ENCODE results near the gene CIPC.

DNA sequence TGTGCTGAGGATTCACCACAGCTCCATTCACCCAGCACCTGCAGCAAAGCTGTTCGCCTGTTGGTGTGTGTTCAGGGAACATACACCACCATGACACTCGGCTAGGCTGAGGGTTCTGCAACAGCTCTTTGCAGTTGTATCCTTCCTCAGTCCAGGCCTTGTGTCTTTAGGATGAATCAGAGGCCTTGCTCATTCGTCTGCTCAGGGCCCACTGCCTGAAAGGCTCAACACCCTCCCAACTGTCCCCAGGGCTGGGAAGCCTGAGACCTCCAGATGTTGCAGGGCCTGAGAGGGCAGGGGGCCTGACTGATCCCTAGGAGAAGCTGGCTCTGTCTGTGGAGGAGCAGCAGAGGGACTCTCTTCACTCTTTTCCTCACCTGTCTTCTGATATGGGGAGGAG, 32.3 kb downstream of the CIPC start:
- TF ChIP-seq SMARCC2 (IDR thresholded peaks at IDR 0.05), result no peak
- TF ChIP-seq RBAK (CRISPR knock-in tag; IDR thresholded peaks at IDR 0.05), result no peak
- TF ChIP-seq, protein P1, sequence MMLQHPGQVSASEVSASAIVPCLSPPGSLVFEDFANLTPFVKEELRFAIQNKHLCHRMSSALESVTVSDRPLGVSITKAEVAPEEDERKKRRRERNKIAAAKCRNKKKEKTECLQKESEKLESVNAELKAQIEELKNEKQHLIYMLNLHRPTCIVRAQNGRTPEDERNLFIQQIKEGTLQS (CRISPR knock-in tag; IDR thresholded peaks at IDR 0.05), result no peak
- TF ChIP-seq, protein P2, sequence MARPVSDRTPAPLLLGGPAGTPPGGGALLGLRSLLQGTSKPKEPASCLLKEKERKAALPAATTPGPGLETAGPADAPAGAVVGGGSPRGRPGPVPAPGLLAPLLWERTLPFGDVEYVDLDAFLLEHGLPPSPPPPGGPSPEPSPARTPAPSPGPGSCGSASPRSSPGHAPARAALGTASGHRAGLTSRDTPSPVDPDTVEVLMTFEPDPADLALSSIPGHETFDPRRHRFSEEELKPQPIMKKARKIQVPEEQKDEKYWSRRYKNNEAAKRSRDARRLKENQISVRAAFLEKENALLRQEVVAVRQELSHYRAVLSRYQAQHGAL (CRISPR knock-in tag; IDR thresholded peaks at IDR 0.05; ENCODE audit: not compliant biosample characterization), result no peak
- TF ChIP-seq TCF7 (IDR thresholded peaks at IDR 0.05; ENCODE audit: low read depth), result no peak
- TF ChIP-seq SRSF9 (IDR thresholded peaks at IDR 0.05; ENCODE audit: borderline replicate concordance, insufficient read depth, low read depth, low read length, poor library complexity, severe bottlenecking), result no peak
- TF ChIP-seq, protein P3, sequence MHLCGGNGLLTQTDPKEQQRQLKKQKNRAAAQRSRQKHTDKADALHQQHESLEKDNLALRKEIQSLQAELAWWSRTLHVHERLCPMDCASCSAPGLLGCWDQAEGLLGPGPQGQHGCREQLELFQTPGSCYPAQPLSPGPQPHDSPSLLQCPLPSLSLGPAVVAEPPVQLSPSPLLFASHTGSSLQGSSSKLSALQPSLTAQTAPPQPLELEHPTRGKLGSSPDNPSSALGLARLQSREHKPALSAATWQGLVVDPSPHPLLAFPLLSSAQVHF (CRISPR knock-in tag; IDR thresholded peaks at IDR 0.05), result no peak
- no peak for TF ChIP-seq ZNF296 (CRISPR knock-in tag; conservative IDR thresholded peaks at IDR 0.05)
- no peak for TF ChIP-seq TCF12 (IDR thresholded peaks at IDR 0.05)
- TF ChIP-seq TCF12 (CRISPR knock-in tag; IDR thresholded peaks at IDR 0.05), result no peak
- no peak for TF ChIP-seq ZMYM3 (CRISPR knock-in tag; IDR thresholded peaks at IDR 0.05)
- no peak for TF ChIP-seq NFIB (CRISPR knock-in tag; IDR thresholded peaks at IDR 0.05; ENCODE audit: borderline replicate concordance)
- no peak for TF ChIP-seq MATR3 (CRISPR knock-in tag; IDR thresholded peaks at IDR 0.05)
- TF ChIP-seq MEF2D (CRISPR knock-in tag; IDR thresholded peaks at IDR 0.05), result no peak
